DND-41 (cell line): ENCODE measurements around the gene AHNAK.

Source experiments
- ATAC-seq: fragments of 200-7000 bp; cut with Tn5 transposase; 3 replicates; pipeline ENCODE4 v1.9.1; 2021; ENCODE audit warnings: low read depth; ENCODE audit not compliant: insufficient read depth
- DNase-seq: peaks from one replicate; pipeline ENCODE4 v3.0.0-alpha.2; 2020
- H2AFZ ChIP-seq: 2 replicates; pipeline ENCODE4 v1.6.0; 2012; ENCODE audit warnings: low read depth, low read length
- H3K27ac ChIP-seq: 2 replicates; pipeline ENCODE4 v1.5.1; 2012; ENCODE audit warnings: low read length, inconsistent platforms
- H3K27me3 ChIP-seq: fragments of 200-600 bp; sonication (generic); 2 replicates; pipeline ENCODE4 v1.6.0; 2012; ENCODE audit warnings: low read length, mild to moderate bottlenecking, inconsistent platforms; ENCODE audit not compliant: insufficient read depth, poor library complexity
- H3K36me3 ChIP-seq: 2 replicates; pipeline ENCODE4 v1.5.1; 2012; ENCODE audit warnings: low read length, inconsistent platforms; ENCODE audit not compliant: insufficient read depth
- H3K4me1 ChIP-seq: 2 replicates; pipeline ENCODE4 v1.5.1; 2012; ENCODE audit warnings: mild to moderate bottlenecking, low read length; ENCODE audit not compliant: insufficient read depth
- H3K4me2 ChIP-seq: 2 replicates; pipeline ENCODE4 v1.6.0; 2012; ENCODE audit warnings: mild to moderate bottlenecking, moderate library complexity, low read length, inconsistent platforms; ENCODE audit not compliant: insufficient read depth
- H3K4me3 ChIP-seq, 2 experiments: fragments of 200-600 bp in 1 of 2; shearing (Covaris generic) in 1 of 2; 2 replicates each; pipeline ENCODE4 v1.5.1; 2012 to 2016; ENCODE audit warnings: inconsistent platforms in 2 of 2, low read length in 2 of 2, mild to moderate bottlenecking in 2 of 2, low read depth in 1 of 2, moderate library complexity in 1 of 2
- H3K79me2 ChIP-seq: 2 replicates; pipeline ENCODE4 v1.6.0; 2012; ENCODE audit warnings: low read length, inconsistent platforms; ENCODE audit not compliant: insufficient read depth
- H3K9ac ChIP-seq: 2 replicates; pipeline ENCODE4 v1.6.0; 2012; ENCODE audit warnings: low read depth, mild to moderate bottlenecking, inconsistent platforms, low read length, moderate library complexity
- H3K9me3 ChIP-seq: 2 replicates; pipeline ENCODE4 v1.5.1; 2012; ENCODE audit warnings: low read length, moderate library complexity, mild to moderate bottlenecking, inconsistent platforms; ENCODE audit not compliant: insufficient read depth, severe bottlenecking
- H4K20me1 ChIP-seq: 2 replicates; pipeline ENCODE4 v1.6.0; 2012; ENCODE audit warnings: low read length; ENCODE audit not compliant: insufficient read depth
- EZH2 ChIP-seq: IDR thresholded peaks from 3 replicates; pipeline ENCODE4 v1.6.1; 2012; ENCODE audit warnings: borderline replicate concordance, low read depth, mild to moderate bottlenecking, moderate library complexity, low read length, inconsistent platforms; ENCODE audit not compliant: severe bottlenecking
- TF ChIP-seq, protein P1 (sequence below): IDR thresholded peaks from 2 replicates; pipeline ENCODE4 v1.5.1; 2012; ENCODE audit warnings: borderline replicate concordance, low read length, moderate library complexity, mild to moderate bottlenecking; ENCODE audit not compliant: poor library complexity, severe bottlenecking; ENCODE audit errors: extremely low read depth

The AHNAK gene

DNA sequence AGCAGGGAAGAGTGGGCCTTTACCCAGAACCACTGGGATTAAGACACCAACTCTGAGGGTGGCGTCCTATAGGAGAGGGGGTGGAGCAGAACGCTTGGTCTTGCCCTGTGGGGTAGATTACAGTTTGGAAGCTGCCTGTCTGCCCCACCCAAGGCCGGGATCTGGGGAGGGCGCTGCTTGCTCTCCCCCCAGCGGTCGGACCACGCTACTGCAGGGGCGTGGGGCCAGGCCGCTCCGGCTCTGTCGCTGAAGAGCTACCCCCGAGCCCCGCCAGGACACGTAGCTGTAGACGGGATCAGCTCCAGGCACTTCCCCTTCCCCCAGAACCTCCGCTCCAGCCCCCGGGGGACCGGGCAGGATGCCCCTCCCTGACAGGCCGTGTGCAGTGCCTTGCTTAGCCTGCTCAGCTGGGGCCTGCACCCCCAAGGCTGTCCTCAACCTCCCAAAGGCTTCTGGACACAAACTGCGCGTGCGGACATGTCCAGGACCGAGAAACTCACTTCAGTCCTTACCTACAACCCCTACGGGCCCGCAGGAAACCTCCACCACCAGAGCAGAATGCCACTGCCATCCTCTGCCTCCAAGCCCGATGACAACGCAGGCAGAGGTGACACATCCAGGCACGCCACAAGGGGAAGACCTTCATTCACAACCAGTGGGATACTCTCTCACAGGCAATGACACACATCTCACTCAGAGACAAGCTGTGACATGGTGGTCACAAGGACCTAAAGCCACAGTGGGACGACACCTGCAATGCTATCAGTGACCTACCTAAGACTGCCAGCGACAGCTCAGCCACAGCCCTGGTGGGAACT lies 3.6 kb downstream of the AHNAK start:
- peaks cover 27% of the 10 kb centered on the region for H3K4me1 ChIP-seq
- no peak overlapping the region for H3K4me3 ChIP-seq
- peaks cover 53% of the 10 kb centered on the region for H3K27me3 ChIP-seq
- no peaks in the 10 kb centered on the region for H3K36me3 ChIP-seq
- no peak overlapping the region for H3K27ac ChIP-seq
- H3K79me2 ChIP-seq: no peaks in the 10 kb centered on the region
- H2AFZ ChIP-seq: peak overlapping the region; percentile 38
- H3K9ac ChIP-seq: no peak overlapping the region
- TF ChIP-seq, protein P1, sequence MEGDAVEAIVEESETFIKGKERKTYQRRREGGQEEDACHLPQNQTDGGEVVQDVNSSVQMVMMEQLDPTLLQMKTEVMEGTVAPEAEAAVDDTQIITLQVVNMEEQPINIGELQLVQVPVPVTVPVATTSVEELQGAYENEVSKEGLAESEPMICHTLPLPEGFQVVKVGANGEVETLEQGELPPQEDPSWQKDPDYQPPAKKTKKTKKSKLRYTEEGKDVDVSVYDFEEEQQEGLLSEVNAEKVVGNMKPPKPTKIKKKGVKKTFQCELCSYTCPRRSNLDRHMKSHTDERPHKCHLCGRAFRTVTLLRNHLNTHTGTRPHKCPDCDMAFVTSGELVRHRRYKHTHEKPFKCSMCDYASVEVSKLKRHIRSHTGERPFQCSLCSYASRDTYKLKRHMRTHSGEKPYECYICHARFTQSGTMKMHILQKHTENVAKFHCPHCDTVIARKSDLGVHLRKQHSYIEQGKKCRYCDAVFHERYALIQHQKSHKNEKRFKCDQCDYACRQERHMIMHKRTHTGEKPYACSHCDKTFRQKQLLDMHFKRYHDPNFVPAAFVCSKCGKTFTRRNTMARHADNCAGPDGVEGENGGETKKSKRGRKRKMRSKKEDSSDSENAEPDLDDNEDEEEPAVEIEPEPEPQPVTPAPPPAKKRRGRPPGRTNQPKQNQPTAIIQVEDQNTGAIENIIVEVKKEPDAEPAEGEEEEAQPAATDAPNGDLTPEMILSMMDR: peak; percentile 98
- no peak for TF ChIP-seq EZH2
- H3K4me2 ChIP-seq: peak overlapping the region; percentile 19; the same call in 1 of the 2 replicates
- H3K9me3 ChIP-seq: no peaks in the 10 kb centered on the region
- peak; percentile 81 for ATAC-seq
- peaks cover 11% of the 10 kb centered on the region; the same call in 1 of the 2 replicates for H4K20me1 ChIP-seq
- peak; percentile 68 for DNase-seq

GRCh38 chr11:62542111-62542745 lies 4.4 kb downstream of the AHNAK start:
- H3K9ac ChIP-seq: no peak overlapping the region
- ATAC-seq (no peak), DNase-seq (no peak)
- no peaks in the 10 kb centered on the region for H3K36me3 ChIP-seq
- peaks cover 27% of the 10 kb centered on the region for H3K4me1 ChIP-seq
- peaks cover 46% of the 10 kb centered on the region for H3K27me3 ChIP-seq
- no peak overlapping the region for H3K4me3 ChIP-seq
- no peak overlapping the region for H3K27ac ChIP-seq
- H3K4me2 ChIP-seq: peak overlapping the region; percentile 19; the same call in 1 of the 2 replicates
- peaks cover 11% of the 10 kb centered on the region; the same call in 1 of the 2 replicates for H4K20me1 ChIP-seq
- no peaks in the 10 kb centered on the region for H3K79me2 ChIP-seq
- peak overlapping the region; percentile 38 for H2AFZ ChIP-seq
- H3K9me3 ChIP-seq: no peaks in the 10 kb centered on the region
- no peak for TF ChIP-seq EZH2
- TF ChIP-seq, protein P1: no peak

- TF ChIP-seq, protein P1: no peak
- no peak for TF ChIP-seq EZH2
- H4K20me1 ChIP-seq: peaks cover 11% of the 10 kb centered on the region; the same call in 1 of the 2 replicates
- H2AFZ ChIP-seq: no peak overlapping the region
- ATAC-seq: no peak
- no peak overlapping the region for H3K9ac ChIP-seq
- no peaks in the 10 kb centered on the region for H3K79me2 ChIP-seq
- no peak overlapping the region for H3K4me3 ChIP-seq
- peaks cover 34% of the 10 kb centered on the region for H3K27me3 ChIP-seq
- H3K4me2 ChIP-seq: no peak overlapping the region
- no peaks in the 10 kb centered on the region for H3K36me3 ChIP-seq
- H3K27ac ChIP-seq: no peak overlapping the region
- no peaks in the 10 kb centered on the region for H3K9me3 ChIP-seq
- no peak for DNase-seq
- peaks cover 21% of the 10 kb centered on the region for H3K4me1 ChIP-seq
Observed at GRCh38 chr11:62540804-62541701, 5.6 kb downstream of the AHNAK start.
